Hepatocyte (in vitro differentiated cells): ENCODE results near the gene IKZF3.

Experiments used
- CTCF ChIP-seq: fragments of 200-600 bp; sonication (generic); IDR thresholded peaks from 2 replicates; pipeline ENCODE4 v1.5.1; 2016; ENCODE audit warnings: antibody characterized with exemption, mild to moderate bottlenecking; ENCODE audit not compliant: poor library complexity
- EZH2 ChIP-seq: fragments of 200-600 bp; sonication (generic); IDR thresholded peaks from 2 replicates; pipeline ENCODE4 v1.6.1; 2016; ENCODE audit warnings: antibody characterized with exemption, mild to moderate bottlenecking, borderline replicate concordance

GRCh38 chr17:39776252-39776651, 87.9 kb downstream of the IKZF3 start:
- TF ChIP-seq CTCF (no peak), EZH2 (no peak)
